ENCODE measurements around the gene XCL2.

DNA sequence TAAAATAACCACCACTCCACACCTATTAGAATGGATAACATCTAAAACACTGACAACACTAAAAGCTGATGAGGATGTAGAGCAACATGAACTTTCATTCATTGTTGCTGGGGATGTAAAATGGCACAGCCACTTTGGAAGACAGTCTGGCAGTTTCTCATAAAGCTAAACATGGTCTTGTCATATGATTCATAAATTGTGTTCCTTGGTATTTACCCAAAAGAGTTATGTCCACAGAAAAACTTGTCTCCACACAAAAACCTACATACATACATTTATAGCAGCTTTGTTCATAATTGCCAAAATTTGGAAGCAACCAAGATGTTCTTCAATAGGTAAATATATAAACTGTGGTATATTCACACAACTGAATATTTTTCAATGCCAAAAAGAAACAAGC, 16.6 kb upstream of the XCL2 start:
- no peak for TF ChIP-seq POLR2A (IDR thresholded peaks at IDR 0.05; ENCODE audit: low read depth, low read length)
- TF ChIP-seq POLR2AphosphoS5 (IDR thresholded peaks at IDR 0.05; ENCODE audit: low read depth, low read length) = no peak
- no peak for TF ChIP-seq TAF1 (IDR thresholded peaks at IDR 0.05; ENCODE audit: low read depth, low read length)
- no peak for TF ChIP-seq SPI1 (IDR thresholded peaks at IDR 0.05; ENCODE audit: low read depth, low read length)
- TF ChIP-seq PAX5 (IDR thresholded peaks at IDR 0.05; ENCODE audit: insufficient read depth, low read length, severe bottlenecking) = no peak
